Activated B cell treated with CpG ODN at 0.5 μM for 24 hours (primary cell): Measurements from ENCODE around the gene PAX3. TPM values are rescaled to one million over a fixed set of nuclear protein-coding genes. Genes with fewer than 3 reads are reported as not detected.

Experiments
- ATAC-seq: fragments of 200-7000 bp; cut with Tn5 transposase; one replicate; pipeline ENCODE4 v1.10.0; 2021; ENCODE audit warnings: low read depth, mild to moderate bottlenecking, moderate library complexity
- CTCF ChIA-PET: fragments of 350-600 bp; sonication (Branson Sonifier 250); formaldehyde crosslinking; loops from one replicate; lab custom pipeline; 2021; ENCODE audit warnings: antibody characterized with exemption; lab: Charles Lee
- POLR2A ChIA-PET: fragments of 350-600 bp; sonication (Branson Sonifier 250); formaldehyde crosslinking; loops from one replicate; lab custom pipeline; 2021; ENCODE audit warnings: antibody characterized with exemption; lab: Charles Lee
- DNase-seq: peaks from one replicate; pipeline ENCODE4 v3.0.0; 2022
- H3K27ac Mint-ChIP-seq: one replicate; pipeline ENCODE4 v1.8.0; 2020; ENCODE audit warnings: mixed read lengths
- H3K27me3 Mint-ChIP-seq: one replicate; pipeline ENCODE4 v1.8.0; 2021; ENCODE audit warnings: mixed read lengths
- H3K36me3 Mint-ChIP-seq: one replicate; pipeline ENCODE4 v1.8.0; 2021; ENCODE audit warnings: low read depth, mixed read lengths
- H3K4me1 Mint-ChIP-seq: one replicate; pipeline ENCODE4 v1.8.0; 2021; ENCODE audit warnings: mixed read lengths
- H3K4me3 Mint-ChIP-seq: one replicate; pipeline ENCODE4 v1.8.0; 2020; ENCODE audit warnings: mild to moderate bottlenecking, mixed read lengths
- H3K9me3 Mint-ChIP-seq: one replicate; pipeline ENCODE4 v1.8.0; 2020; ENCODE audit warnings: mixed read lengths
- intact Hi-C: fragments of 100-400 bp; cut with micrococcal nuclease; formaldehyde crosslinking; loops from one replicate; pipeline ENCODE4 v1.15.1; 2024
- total RNA-seq: library from RNA; stranded (reverse); gene quantifications from 2 replicates; pipeline ENCODE4 v1.2.3, GENCODE V29; 2022
- TF ChIP-seq, protein P1 (sequence below): fragments of 200-600 bp; IDR thresholded peaks from one replicate; pipeline ENCODE4 v1.8.0; 2022; ENCODE audit warnings: antibody characterized with exemption, mild to moderate bottlenecking

The PAX3 gene
- total RNA-seq, 1 donor from 2014 or later = not detected

DNA sequence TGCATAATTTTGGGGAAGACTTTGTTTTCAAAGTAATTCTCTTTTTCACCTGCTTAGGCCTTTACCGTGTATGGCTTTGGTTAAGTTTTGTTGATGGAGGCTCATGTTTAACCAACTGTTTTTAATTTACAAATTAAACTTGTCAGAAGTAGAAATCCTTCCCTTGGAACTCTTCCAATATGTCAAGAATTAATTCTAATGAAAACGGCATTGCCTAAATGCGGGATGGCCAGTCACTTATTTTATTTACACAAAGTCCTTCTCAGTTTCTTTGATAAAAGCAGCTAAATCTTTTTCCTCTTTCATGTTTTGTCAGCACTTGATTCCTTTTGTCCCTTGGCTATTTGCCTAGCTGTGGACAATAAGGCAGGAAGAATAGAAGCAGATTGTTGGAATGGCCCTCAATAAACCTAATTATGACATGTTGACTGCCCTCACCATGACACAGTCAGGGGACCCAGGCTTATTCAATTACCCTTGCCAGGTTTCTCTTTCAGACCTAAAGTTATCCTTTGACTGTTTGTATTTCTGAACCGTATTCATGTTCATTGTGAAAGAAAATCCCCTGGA lies 26.3 kb downstream of the PAX3 start:
- H3K4me1 Mint-ChIP-seq = no peaks in the 10 kb centered on the region
- POLR2A ChIA-PET = no interaction called here
- no peak for DNase-seq
- CTCF ChIA-PET = no interaction called here
- H3K4me3 Mint-ChIP-seq = no peak overlapping the region
- peaks cover 25% of the 10 kb centered on the region for H3K27me3 Mint-ChIP-seq
- H3K27ac Mint-ChIP-seq = no peak overlapping the region
- no peaks in the 10 kb centered on the region for H3K9me3 Mint-ChIP-seq
- no peak for ATAC-seq
- H3K36me3 Mint-ChIP-seq = no peaks in the 10 kb centered on the region
- TF ChIP-seq, protein P1, sequence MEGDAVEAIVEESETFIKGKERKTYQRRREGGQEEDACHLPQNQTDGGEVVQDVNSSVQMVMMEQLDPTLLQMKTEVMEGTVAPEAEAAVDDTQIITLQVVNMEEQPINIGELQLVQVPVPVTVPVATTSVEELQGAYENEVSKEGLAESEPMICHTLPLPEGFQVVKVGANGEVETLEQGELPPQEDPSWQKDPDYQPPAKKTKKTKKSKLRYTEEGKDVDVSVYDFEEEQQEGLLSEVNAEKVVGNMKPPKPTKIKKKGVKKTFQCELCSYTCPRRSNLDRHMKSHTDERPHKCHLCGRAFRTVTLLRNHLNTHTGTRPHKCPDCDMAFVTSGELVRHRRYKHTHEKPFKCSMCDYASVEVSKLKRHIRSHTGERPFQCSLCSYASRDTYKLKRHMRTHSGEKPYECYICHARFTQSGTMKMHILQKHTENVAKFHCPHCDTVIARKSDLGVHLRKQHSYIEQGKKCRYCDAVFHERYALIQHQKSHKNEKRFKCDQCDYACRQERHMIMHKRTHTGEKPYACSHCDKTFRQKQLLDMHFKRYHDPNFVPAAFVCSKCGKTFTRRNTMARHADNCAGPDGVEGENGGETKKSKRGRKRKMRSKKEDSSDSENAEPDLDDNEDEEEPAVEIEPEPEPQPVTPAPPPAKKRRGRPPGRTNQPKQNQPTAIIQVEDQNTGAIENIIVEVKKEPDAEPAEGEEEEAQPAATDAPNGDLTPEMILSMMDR = no peak
- intact Hi-C loops = no loop called here

DNA sequence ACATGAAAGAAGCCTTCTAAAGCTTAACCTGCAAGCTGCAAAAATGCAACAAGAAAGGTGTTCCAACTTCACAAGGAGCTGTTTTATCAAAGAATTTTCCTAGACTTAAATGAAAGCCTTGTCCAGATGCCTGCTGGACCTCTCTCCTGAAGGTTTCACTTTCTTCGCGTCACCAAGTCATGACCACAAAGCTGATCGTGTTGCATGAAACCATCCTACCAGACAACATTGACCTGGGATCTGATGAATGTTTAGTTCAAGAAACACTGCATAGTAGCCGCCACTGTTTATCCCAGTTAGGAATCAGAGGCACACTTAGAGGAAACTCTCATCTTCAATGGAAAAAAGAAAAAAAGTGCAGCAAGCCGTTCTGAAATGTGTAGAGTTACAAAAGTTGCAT lies 26.9 kb downstream of the PAX3 start:
- H3K27ac Mint-ChIP-seq = no peak overlapping the region
- intact Hi-C loops = no loop called here
- H3K4me3 Mint-ChIP-seq = no peak overlapping the region
- no peaks in the 10 kb centered on the region for H3K36me3 Mint-ChIP-seq
- ATAC-seq (no peak), DNase-seq (no peak)
- no peaks in the 10 kb centered on the region for H3K4me1 Mint-ChIP-seq
- H3K9me3 Mint-ChIP-seq = no peaks in the 10 kb centered on the region
- TF ChIP-seq, protein P1 = no peak
- POLR2A ChIA-PET = no interaction called here
- H3K27me3 Mint-ChIP-seq = peaks cover 20% of the 10 kb centered on the region
- CTCF ChIA-PET = no interaction called here

DNA sequence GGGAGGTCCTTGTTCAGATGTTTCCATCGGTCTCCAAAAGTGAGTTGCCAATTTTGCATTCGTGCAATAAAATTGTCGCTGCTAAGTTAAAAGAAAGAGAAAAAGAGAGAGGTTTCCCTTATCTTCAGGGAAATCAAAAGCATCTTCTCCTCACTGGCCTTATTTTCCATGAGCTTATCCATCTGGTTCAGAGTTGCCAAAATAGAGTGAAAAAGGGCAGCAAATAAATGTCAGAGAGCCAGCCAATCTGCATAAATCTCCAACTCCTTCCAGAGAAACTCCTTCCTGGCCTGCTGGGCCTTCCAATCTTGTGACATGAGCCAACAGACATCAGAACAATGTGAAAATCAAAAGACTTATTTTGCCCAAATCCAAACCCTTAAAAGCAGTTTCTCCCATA lies 28.4 kb downstream of the PAX3 start:
- TF ChIP-seq, protein P1 = no peak
- POLR2A ChIA-PET = no interaction called here
- no peak overlapping the region for H3K4me3 Mint-ChIP-seq
- no peak overlapping the region for H3K27ac Mint-ChIP-seq
- intact Hi-C loops = no loop called here
- ATAC-seq = no peak
- no peaks in the 10 kb centered on the region for H3K36me3 Mint-ChIP-seq
- H3K9me3 Mint-ChIP-seq = no peaks in the 10 kb centered on the region
- H3K27me3 Mint-ChIP-seq = peaks cover 16% of the 10 kb centered on the region
- CTCF ChIA-PET = no interaction called here
- no peaks in the 10 kb centered on the region for H3K4me1 Mint-ChIP-seq
- DNase-seq = no peak

DNA sequence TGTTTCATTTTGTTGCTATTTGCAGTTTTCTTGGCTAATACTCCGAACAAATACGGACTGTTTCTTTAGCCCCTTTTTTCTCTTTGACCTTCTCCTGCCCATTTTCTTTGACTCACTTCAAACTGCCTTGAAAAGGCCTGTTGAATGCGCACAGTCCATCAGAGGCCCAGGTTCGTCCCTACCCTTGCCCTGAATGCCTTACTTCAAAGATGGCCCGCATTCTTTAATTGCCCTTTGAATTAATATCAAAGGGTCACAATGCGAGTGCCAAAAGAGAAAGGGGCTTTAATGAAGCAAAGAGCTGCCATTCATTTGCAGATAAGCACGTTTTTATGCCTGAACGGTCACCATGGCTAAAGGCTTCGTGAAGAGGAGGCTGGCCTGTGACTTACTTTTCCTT lies 29.7 kb downstream of the PAX3 start:
- Mint-ChIP-seq H3K4me3 (no peak overlapping the region), H3K4me1 (no peaks in the 10 kb centered on the region), H3K27ac (no peak overlapping the region), H3K9me3 (peaks cover 5% of the 10 kb centered on the region), H3K36me3 (no peaks in the 10 kb centered on the region), H3K27me3 (peaks cover 17% of the 10 kb centered on the region)
- CTCF ChIA-PET = no interaction called here
- TF ChIP-seq, protein P1 = no peak
- intact Hi-C loops = no loop called here
- DNase-seq (no peak), ATAC-seq (no peak)
- POLR2A ChIA-PET = no interaction called here

DNA sequence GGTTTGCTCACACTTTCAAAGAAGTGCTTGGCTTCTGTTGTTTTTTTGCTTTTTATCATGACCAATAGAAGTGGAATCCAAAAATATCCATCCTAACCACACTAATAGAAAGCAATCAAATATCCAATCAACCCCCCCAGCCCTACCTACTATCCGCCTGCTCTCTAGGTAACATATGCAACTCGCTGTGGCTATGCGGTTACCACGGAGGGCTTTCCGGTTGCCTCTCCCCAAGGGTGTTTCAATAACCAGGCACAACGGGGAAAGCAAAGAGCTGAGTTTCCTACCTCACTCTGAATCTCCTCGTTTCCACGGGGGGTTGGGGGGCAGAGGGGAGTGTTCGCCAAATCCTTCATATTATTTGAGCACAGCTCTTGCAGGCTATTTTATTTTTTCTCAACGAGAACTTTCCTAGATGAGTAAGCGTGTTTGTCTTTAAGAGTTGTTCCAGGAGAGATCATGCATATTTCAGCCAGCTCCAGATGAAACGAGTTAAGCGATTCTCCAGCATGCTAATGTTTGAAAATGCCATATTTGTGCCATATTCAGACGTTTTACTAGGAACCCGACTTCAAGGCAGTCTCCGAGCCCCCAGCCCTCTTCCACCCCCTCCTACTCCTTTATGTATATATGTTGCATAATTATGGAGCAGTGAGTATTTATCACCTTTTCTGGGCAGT lies 30.3 kb downstream of the PAX3 start:
- H3K36me3 Mint-ChIP-seq = no peaks in the 10 kb centered on the region
- H3K27me3 Mint-ChIP-seq = peaks cover 20% of the 10 kb centered on the region
- TF ChIP-seq, protein P1 = no peak
- ChIA-PET CTCF (no interaction called here), POLR2A (no interaction called here)
- ATAC-seq = no peak
- intact Hi-C loops = no loop called here
- DNase-seq = no peak
- no peaks in the 10 kb centered on the region for H3K4me1 Mint-ChIP-seq
- H3K27ac Mint-ChIP-seq = no peak overlapping the region
- H3K9me3 Mint-ChIP-seq = peaks cover 8% of the 10 kb centered on the region
- no peak overlapping the region for H3K4me3 Mint-ChIP-seq
